Keratinocyte (primary cell): ENCODE results near the gene PLCD1. TPM values are rescaled to one million over a fixed set of nuclear protein-coding genes. Genes with fewer than 3 reads are reported as not detected.

ENCODE experiments used
- DNase-seq: peaks from one replicate; pipeline ENCODE4 v3.0.0-alpha.2; 2011; ENCODE audit warnings: low read depth, missing footprints, low spot score
- FAIRE-seq: peaks from 2 replicates; lab custom pipeline; 2011; peaks lifted over from hg19 to GRCh38; lab: Jason Lieb, UNC
- H2AFZ ChIP-seq: 2 replicates; pipeline ENCODE4 v1.6.0; 2012; ENCODE audit warnings: low read length, control low read depth, inconsistent platforms; ENCODE audit not compliant: control insufficient read depth
- H3K27ac ChIP-seq: 2 replicates; pipeline ENCODE4 v1.5.1; 2011; ENCODE audit warnings: low read length; ENCODE audit not compliant: control insufficient read depth, insufficient read depth
- H3K27me3 ChIP-seq: 3 replicates; pipeline ENCODE4 v1.6.0; 2011; ENCODE audit warnings: low read length; ENCODE audit not compliant: control insufficient read depth, insufficient read depth; ENCODE audit errors: extremely low read depth
- H3K36me3 ChIP-seq, 2 experiments: 2 replicates in 1 of 2; 3 replicates in 1 of 2; pipeline ENCODE4 v1.5.1; 2011; ENCODE audit warnings: low read length in 2 of 2, mild to moderate bottlenecking in 1 of 2; ENCODE audit not compliant: control insufficient read depth in 2 of 2, insufficient read depth in 2 of 2; ENCODE audit errors: extremely low read depth in 1 of 2
- H3K4me1 ChIP-seq: 3 replicates; pipeline ENCODE4 v1.5.1; 2011; ENCODE audit warnings: low read length; ENCODE audit not compliant: control insufficient read depth, insufficient read depth; ENCODE audit errors: extremely low read depth
- H3K4me2 ChIP-seq: 3 replicates; pipeline ENCODE4 v1.6.0; 2011; ENCODE audit warnings: low read depth, low read length; ENCODE audit not compliant: control insufficient read depth, insufficient read depth; ENCODE audit errors: extremely low read depth
- H3K4me3 ChIP-seq, 3 experiments: fragments of 200-600 bp in 1 of 3; sonication (generic) in 1 of 3; 2 replicates in 2 of 3; 3 replicates in 1 of 3; pipeline ENCODE4 v1.5.1; 2011 to 2016; ENCODE audit warnings: low read length in 3 of 3, mild to moderate bottlenecking in 3 of 3, control low read depth in 2 of 3, inconsistent platforms in 1 of 3, low read depth in 1 of 3, mixed read lengths in 1 of 3, mixed run types in 1 of 3, moderate library complexity in 1 of 3; ENCODE audit not compliant: control insufficient read depth in 2 of 3, insufficient read depth in 2 of 3; ENCODE audit errors: extremely low read depth in 1 of 3
- H3K79me2 ChIP-seq: 2 replicates; pipeline ENCODE4 v1.6.0; 2012; ENCODE audit warnings: low read length; ENCODE audit not compliant: control insufficient read depth, insufficient read depth
- H3K9ac ChIP-seq: 3 replicates; pipeline ENCODE4 v1.6.0; 2011; ENCODE audit warnings: low read length; ENCODE audit not compliant: control insufficient read depth, insufficient read depth; ENCODE audit errors: extremely low read depth
- H3K9me1 ChIP-seq: 3 replicates; pipeline ENCODE4 v1.6.0; 2011; ENCODE audit warnings: low read length; ENCODE audit not compliant: control insufficient read depth, insufficient read depth; ENCODE audit errors: extremely low read depth
- H3K9me3 ChIP-seq: 2 replicates; pipeline ENCODE4 v1.5.1; 2012; ENCODE audit warnings: low read depth, low read length; ENCODE audit not compliant: control insufficient read depth
- H4K20me1 ChIP-seq: 3 replicates; pipeline ENCODE4 v1.6.0; 2011; ENCODE audit warnings: low read length; ENCODE audit not compliant: control insufficient read depth, insufficient read depth; ENCODE audit errors: extremely low read depth
- EZH2 ChIP-seq: IDR thresholded peaks from one replicate; pipeline ENCODE4 v1.6.1; 2012; ENCODE audit warnings: inconsistent platforms, mild to moderate bottlenecking, low read length, moderate library complexity
- dilution Hi-C: fragments of 300-500 bp; cut with MboI; formaldehyde crosslinking; loops from one replicate; pipeline ENCODE4 v1.7.0; 2020; ENCODE audit warnings: low sequenced_read_pairs; ENCODE audit not compliant: extremely low pct_ligation_motif_present
- polyA plus RNA-seq, 5 experiments: library from polyadenylated mRNA; depleted of rRNA in 3 of 5; stranded (reverse) in 3 of 5; stranded (forward) in 1 of 5; unstranded in 1 of 5; fragments of >200 nt; gene quantifications; 1 replicate in 1 of 5; 2 replicates in 3 of 5; 3 replicates in 1 of 5; pipeline versions ENCODE4 v1.2.1 to v1.2.3, GENCODE V29; 2011 to 2012; ENCODE audit warnings: missing spikeins in 2 of 5, low read depth in 1 of 5, low replicate concordance in 1 of 5
- TF ChIP-seq, protein P1 (sequence below), 3 experiments: IDR thresholded peaks in 1 of 3; conservative IDR thresholded peaks in 1 of 3; optimal IDR thresholded peaks in 1 of 3; 2 replicates in 2 of 3; 3 replicates in 1 of 3; pipeline versions ENCODE3 to v1.5.1; 2011; ENCODE audit warnings: low read length in 3 of 3, mild to moderate bottlenecking in 3 of 3, moderate library complexity in 2 of 3, control low read depth in 1 of 3, inconsistent platforms in 1 of 3; ENCODE audit not compliant: insufficient read depth in 2 of 3; ENCODE audit errors: extremely low read depth in 1 of 3

PLCD1 gene
- polyA plus RNA-seq, 1 donor (not counting 4 experiments of a cell fraction or from before 2014, with no cell fraction given), result 26.0 TPM

DNA sequence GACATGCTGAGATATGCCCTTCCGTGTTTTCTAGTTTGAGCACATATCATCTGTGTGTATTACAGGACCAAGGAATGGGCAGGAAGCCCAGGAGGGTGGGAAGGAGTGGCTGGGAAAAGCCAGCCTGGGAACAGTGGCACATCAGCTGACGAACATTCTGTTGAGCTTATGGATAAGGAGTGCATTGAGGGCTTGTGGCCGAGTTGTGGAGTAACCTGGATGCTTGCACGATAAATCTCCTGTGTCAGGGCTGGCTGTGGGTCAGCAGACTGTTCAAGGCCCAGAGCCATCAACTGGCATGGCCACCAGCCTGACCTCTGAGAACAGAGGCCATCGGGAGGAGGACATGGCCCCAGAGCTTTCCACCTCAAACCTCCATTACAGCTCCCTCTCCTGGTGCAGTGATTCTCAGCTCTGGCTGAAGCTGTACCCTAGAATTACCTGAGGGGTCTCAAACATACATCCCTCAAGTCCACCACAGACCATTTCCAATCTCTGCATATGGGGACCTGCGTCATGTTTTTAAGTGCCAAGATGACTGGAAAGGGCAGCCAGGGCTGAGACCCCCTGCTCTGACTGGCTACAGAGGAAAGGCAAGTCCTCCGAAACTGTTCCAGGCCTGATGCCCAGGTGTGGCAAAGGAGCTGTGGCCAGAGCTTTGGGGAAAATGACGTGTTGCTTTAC is 43.7 kb downstream of the PLCD1 start:
- Histone ChIP-seq H3K4me3 (no peak overlapping the region), H2AFZ (no peak overlapping the region), H3K4me2 (no peak overlapping the region), H3K27me3 (no peaks in the 10 kb centered on the region), H3K36me3 (peaks cover 0 to 10% of the 10 kb centered on the region in 2 experiments), H3K79me2 (no peaks in the 10 kb centered on the region), H3K27ac (no peak overlapping the region), H3K9me3 (no peaks in the 10 kb centered on the region), H4K20me1 (no peaks in the 10 kb centered on the region), H3K9me1 (no peaks in the 10 kb centered on the region), H3K4me1 (peaks cover 9% of the 10 kb centered on the region), H3K9ac (no peak overlapping the region)
- no peak for TF ChIP-seq EZH2
- TF ChIP-seq, protein P1, sequence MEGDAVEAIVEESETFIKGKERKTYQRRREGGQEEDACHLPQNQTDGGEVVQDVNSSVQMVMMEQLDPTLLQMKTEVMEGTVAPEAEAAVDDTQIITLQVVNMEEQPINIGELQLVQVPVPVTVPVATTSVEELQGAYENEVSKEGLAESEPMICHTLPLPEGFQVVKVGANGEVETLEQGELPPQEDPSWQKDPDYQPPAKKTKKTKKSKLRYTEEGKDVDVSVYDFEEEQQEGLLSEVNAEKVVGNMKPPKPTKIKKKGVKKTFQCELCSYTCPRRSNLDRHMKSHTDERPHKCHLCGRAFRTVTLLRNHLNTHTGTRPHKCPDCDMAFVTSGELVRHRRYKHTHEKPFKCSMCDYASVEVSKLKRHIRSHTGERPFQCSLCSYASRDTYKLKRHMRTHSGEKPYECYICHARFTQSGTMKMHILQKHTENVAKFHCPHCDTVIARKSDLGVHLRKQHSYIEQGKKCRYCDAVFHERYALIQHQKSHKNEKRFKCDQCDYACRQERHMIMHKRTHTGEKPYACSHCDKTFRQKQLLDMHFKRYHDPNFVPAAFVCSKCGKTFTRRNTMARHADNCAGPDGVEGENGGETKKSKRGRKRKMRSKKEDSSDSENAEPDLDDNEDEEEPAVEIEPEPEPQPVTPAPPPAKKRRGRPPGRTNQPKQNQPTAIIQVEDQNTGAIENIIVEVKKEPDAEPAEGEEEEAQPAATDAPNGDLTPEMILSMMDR (optimal IDR thresholded peaks at IDR 0.05 in 1 of 3, IDR thresholded peaks at IDR 0.05 in 1 of 3, conservative IDR thresholded peaks at IDR 0.05 in 1 of 3; ENCODE audit: extremely low read depth in 1 of 3, insufficient read depth in 2 of 3, low read length in 3 of 3), result no peak
- FAIRE-seq (no peak), DNase-seq (no peak)
- dilution Hi-C loops, result no loop called here

DNA sequence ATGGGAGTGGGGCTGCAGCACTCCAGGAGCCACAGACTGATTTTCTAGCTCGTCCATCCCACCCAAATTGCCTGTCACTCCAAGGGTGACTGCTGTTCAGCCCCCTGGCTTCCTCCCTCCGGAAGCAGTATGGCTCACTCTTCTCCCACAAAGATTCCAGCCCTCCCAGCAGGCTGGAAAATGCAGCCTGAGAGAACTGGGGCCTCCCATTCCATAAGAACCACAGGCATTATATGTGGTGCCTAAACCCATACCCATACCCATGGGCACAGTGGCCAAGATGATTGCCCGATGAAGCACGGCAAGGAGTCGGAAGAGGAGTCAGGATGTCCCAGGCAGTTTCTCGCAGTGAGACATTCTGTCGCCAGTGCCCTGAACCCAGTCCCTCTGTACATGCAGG is 44.8 kb downstream of the PLCD1 start:
- no peaks in the 10 kb centered on the region for H3K79me2 ChIP-seq
- FAIRE-seq, result no peak

More for the DNA sequence above, 44.8 kb downstream of the PLCD1 start:
- peaks cover 9% of the 10 kb centered on the region for H3K4me1 ChIP-seq
- no peak overlapping the region for H3K9ac ChIP-seq
- H3K27ac ChIP-seq, result no peak overlapping the region
- H3K36me3 ChIP-seq, result peaks cover 0 to 15% of the 10 kb centered on the region in 2 experiments
- H3K4me2 ChIP-seq, result no peak overlapping the region
- no peaks in the 10 kb centered on the region for H4K20me1 ChIP-seq
- no peaks in the 10 kb centered on the region for H3K27me3 ChIP-seq
- no peaks in the 10 kb centered on the region for H3K9me3 ChIP-seq
- no peak for TF ChIP-seq EZH2
- TF ChIP-seq, protein P1 (optimal IDR thresholded peaks at IDR 0.05 in 1 of 3, IDR thresholded peaks at IDR 0.05 in 1 of 3, conservative IDR thresholded peaks at IDR 0.05 in 1 of 3; ENCODE audit: extremely low read depth in 1 of 3, insufficient read depth in 2 of 3, low read length in 3 of 3), result no peak
- no peaks in the 10 kb centered on the region for H3K9me1 ChIP-seq
- no peak overlapping the region for H2AFZ ChIP-seq
- no peak for DNase-seq
- H3K4me3 ChIP-seq, result no peak overlapping the region
- dilution Hi-C loops, result no loop called here
